Suprapubic skin (tissue), 3 donors: ENCODE data around the gene EPHA2.

Source experiments
- EP300 ChIP-seq: sonication (generic); formaldehyde crosslinking; IDR thresholded peaks from one replicate; pipeline ENCODE4 v1.6.1; 2017; ENCODE audit warnings: antibody characterized with exemption
- POLR2A ChIP-seq, 2 donors: fragments of 450-650 bp; IDR thresholded peaks; one replicate each; pipeline ENCODE4 v1.6.1; 2017; ENCODE audit warnings: antibody characterized with exemption in 2 of 2, mild to moderate bottlenecking in 2 of 2, moderate library complexity in 2 of 2
- TF ChIP-seq, protein P1 (sequence below), 2 donors: fragments of 200-600 bp in 1 of 2; fragments of 450-650 bp in 1 of 2; sonication (generic) in 1 of 2; IDR thresholded peaks; one replicate each; pipeline ENCODE4 v1.5.1; 2016 to 2019; ENCODE audit warnings: antibody characterized with exemption in 2 of 2, mild to moderate bottlenecking in 1 of 2, moderate library complexity in 1 of 2

DNA sequence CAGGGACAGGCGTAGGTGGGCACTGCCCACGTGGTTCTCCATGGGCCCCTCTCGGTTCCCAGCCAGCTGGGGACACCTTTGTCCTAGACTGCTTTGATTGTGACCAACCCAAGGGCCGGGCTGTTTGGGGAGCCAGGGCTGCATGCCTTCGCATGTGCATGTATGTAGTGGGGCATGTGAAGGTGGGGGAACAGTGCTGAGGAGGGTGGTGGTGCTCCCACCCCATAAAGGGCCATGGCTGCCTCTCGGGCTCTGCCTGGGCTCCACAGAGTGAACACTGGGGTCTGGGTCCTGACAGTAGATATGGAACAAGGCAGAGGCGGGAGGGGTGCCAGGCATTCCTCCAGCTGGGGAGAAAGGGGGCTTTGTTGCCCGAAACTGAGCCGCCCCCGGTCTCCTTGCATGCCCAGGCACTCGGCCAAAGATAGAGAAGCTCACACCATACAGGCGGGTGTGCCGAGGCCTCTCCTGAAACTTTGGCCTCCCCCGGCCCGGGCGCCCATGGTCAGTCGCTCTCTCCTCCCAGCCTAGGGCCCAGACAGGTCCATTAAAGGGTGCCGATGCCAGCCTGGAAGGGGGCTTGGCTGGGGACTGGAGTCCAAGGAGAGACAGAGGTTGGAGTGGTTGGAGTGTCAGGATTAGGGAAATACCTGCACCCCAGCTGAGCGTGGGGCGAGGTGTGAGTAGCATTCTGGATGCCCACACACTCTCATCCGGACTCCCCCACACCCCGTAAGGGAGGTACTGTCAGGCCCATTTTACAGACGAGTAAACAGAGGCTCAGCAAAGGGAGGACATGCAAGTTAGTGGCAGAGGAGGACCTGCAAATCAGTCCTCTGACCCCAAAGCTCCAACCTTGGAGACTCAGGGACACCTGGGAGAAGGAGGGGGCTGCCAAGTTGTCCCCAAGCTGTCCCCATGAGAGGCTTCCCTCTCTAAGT lies 41.1 kb downstream of the EPHA2 start:
- no peak for TF ChIP-seq POLR2A (IDR thresholded peaks at IDR 0.05)
- TF ChIP-seq, protein P1, sequence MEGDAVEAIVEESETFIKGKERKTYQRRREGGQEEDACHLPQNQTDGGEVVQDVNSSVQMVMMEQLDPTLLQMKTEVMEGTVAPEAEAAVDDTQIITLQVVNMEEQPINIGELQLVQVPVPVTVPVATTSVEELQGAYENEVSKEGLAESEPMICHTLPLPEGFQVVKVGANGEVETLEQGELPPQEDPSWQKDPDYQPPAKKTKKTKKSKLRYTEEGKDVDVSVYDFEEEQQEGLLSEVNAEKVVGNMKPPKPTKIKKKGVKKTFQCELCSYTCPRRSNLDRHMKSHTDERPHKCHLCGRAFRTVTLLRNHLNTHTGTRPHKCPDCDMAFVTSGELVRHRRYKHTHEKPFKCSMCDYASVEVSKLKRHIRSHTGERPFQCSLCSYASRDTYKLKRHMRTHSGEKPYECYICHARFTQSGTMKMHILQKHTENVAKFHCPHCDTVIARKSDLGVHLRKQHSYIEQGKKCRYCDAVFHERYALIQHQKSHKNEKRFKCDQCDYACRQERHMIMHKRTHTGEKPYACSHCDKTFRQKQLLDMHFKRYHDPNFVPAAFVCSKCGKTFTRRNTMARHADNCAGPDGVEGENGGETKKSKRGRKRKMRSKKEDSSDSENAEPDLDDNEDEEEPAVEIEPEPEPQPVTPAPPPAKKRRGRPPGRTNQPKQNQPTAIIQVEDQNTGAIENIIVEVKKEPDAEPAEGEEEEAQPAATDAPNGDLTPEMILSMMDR (IDR thresholded peaks at IDR 0.05): no peak
- TF ChIP-seq EP300: no peak
